NCI-H1436 treated with DMSO at 0.1 percent for 48 hours (cell line): ENCODE measurements around the gene TMEM132E.
"Not testable (repeated sequence)": the region's sequence is repeated elsewhere in the genome, so short reads cannot be mapped to it uniquely, and the experiment has no call there.

Experiments
- DNase-seq: peaks from one replicate; lab custom pipeline; 2025; lab: John Stamatoyannopoulos, UW

TMEM132E gene, protein sequence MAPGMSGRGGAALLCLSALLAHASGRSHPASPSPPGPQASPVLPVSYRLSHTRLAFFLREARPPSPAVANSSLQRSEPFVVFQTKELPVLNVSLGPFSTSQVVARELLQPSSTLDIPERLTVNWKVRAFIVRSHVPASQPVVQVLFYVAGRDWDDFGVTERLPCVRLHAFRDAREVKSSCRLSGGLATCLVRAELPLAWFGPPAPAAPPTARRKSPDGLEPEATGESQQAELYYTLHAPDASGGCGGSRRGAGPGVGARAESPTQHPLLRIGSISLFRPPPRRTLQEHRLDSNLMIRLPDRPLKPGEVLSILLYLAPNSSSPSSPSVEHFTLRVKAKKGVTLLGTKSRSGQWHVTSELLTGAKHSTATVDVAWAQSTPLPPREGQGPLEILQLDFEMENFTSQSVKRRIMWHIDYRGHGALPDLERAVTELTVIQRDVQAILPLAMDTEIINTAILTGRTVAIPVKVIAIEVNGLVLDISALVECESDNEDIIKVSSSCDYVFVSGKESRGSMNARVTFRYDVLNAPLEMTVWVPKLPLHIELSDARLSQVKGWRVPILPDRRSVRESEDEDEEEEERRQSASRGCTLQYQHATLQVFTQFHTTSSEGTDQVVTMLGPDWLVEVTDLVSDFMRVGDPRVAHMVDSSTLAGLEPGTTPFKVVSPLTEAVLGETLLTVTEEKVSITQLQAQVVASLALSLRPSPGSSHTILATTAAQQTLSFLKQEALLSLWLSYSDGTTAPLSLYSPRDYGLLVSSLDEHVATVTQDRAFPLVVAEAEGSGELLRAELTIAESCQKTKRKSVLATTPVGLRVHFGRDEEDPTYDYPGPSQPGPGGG (N-terminal part only)

DNA sequence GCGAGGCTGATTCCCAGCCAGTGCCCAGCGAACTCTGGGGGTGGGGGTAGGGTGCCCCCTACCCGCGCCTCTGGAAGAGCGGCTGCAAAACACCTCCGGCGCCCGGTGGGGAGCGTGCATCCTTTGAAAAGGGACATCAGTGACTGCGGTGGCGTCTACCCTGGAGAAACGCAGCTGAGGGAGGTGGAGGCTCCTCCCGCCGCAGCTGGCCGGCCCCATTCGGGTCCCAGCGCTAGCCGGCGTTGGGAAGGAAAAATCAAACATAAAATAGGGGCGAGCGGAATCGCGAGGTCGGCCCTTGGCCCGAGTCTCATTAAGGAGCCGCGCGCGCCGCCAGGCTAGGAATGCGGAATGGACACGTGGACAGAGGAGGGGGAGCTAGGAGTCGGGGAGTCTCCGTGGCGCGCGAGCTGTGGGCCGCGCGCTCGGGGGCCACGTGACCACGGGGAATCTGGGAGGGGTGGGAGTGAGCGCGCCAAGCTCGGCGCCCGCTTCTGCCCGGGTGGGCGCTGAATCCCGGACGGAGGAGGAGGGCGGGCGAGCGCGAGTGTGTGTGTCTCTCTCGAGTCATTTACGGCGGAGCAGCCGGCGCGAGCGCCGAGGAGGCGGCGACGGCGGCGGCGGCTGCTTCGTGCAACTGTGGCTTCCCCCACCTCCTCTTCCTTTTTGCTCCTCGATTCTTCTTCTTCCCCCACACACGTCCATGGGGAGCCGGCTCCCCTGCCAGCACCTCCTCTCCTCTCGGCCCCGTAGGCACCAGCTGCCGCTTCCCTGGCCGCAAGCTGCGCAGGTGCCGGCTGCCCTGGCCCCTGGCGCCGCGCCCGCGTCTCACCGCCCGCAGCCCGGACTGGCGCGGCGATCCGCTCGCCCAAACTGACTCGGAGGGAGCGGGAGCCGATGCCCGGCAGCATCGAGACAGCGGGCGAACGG is at the start of gene TMEM132E:
TSS of gene TMEM132E (plus strand) at position 566 of the 930 bp plus-strand sequence. CDS start 1,495 bp downstream, outside the sequence.
- DNase-seq = no peak

DNA sequence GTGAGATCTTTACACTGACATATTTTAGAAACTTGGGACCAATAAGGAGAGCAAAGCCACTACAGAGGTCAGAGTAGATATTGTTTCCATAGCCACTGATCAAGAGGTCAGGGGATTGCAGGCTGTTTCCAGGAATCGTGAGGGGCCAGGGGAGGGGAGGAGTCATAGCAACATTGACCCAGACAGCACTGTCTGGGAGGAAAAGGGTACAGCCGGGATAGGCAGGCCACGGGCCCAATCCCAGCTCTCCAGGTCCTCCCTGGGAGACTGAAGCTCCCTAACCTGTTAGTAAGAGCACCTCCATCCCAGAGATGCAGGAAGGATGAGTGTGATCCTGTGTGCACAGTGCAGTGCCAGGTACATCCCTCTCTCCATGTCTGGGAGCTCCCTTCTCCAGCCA is 48.5 kb upstream of the TMEM132E start:
- no peak for DNase-seq

DNA sequence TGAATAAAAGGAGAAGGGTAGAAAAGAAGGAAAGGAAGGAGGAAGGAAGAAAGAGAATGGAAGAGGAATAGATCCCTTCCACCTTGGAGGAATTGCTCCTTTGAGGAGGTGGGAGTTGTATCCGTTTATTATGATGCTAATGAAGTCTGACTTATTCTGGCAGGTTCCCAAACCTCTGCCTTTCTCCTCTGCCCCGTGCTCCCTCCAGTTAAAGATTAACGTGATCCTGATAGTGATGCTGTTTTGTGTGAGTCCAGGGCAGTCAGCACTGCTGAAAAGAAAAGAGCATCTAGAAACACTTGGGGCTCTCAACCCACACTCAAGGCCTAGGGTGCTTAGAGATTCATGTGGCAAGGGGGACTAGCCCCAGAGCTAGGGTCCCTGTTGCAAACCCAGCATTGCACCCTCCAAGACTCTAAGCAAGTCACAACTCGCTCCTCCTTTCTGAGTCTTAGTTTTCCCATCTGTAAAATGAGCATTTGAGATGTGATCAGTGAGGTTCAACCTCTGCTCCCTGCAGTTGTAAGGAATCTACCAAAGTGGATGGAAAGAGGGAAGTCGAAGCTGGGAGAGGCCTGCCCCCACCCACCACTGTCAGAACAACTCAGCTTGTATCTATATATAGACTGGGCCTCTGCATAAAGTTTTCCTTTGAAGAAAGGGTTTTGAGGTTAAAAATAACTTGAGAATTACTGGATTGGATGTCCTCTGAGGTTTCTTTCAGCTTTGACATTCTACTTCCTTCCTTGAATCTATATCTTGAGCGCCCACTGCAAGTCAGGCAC is 46.9 kb upstream of the TMEM132E start:
- no peak for DNase-seq

DNA sequence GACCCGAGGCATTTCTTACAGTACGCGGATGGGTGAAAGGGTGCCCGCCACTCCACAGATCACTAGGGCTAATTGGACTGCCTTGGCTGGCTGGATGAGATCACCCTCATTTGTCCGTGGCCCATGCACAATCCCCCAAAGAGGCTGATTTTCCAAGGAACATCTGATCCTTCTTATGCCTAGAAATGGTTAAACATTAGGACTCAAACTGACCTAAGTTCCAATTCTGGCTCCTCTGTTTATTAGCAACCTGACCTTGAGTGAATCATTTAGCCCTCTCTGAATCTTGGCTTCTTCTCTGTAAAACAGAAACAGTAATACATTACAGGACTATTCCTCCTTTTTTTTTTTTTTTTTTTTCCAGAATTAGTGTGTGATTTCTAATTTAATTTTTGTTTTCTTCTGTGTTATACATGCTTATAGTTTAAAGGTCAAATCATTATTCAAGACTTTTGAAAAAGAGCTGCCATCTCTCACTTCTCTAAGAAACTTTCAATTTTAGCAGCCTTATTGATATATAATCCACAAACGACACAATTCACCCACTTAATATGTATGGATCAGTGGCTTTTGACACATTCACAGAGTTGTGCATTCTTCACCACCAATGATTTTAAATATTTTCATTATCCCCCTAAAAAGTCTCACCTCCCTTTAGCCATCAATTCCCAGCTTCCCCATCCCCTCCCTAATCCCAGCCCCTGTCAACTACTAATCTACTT is 45.4 kb upstream of the TMEM132E start:
- no peak for DNase-seq

DNA sequence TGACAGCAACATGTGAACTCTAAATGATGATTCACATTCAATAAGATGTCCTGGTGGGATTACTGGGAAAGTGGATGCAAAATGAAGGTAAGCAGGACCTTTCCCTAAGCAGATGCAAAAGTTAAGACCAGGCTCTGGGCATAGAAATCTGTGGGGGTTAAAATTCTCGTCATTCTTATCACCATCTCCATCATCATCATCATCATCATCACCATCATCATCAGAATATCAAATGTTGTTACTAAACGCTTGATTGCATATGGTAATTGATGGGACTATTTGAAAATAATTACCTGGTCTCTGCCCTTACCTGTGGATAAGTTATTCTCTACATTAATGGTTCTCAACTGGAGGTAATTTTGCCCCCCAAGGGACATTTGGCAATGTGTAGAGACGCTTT is 41.9 kb upstream of the TMEM132E start:
- DNase-seq = no peak

DNA sequence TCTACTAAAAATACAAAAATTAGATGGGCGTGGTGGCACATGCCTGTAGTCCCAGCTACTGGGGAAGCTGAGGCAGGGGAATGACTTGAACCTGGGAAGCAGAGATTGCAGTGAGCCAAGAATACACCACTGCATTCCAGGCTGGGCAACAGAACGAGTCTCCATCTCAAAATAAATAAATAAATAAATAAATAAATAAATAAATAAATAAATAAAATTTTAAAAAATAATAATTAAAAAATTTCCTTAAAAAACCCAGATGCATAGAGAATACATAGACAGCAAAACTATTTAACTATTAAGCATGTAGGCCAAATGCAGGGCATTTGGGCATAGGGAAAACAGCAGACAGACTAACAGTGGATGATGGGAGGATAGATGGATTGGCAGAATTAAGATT is 40.8 kb upstream of the TMEM132E start:
- not testable (repeated sequence) for DNase-seq

DNA sequence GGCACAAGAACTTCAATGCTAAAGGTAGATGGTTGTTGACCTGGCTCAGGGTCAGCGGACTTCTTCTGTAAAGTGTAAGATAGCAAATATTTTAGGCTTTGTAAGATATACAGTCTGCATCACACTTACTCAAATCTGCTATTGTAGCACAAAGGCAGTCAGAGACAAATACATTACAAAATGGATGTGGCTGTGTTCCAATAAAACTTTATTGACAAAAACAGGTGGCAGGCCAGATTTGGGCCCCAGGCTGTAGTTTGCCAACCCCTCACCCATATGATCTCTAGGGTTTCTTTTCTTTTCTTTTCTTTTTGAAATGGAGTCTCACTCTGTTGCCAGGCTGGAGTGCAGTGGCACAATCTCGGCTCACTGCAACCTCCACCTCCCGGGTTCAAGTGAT is 39.5 kb upstream of the TMEM132E start:
- DNase-seq = no peak

DNA sequence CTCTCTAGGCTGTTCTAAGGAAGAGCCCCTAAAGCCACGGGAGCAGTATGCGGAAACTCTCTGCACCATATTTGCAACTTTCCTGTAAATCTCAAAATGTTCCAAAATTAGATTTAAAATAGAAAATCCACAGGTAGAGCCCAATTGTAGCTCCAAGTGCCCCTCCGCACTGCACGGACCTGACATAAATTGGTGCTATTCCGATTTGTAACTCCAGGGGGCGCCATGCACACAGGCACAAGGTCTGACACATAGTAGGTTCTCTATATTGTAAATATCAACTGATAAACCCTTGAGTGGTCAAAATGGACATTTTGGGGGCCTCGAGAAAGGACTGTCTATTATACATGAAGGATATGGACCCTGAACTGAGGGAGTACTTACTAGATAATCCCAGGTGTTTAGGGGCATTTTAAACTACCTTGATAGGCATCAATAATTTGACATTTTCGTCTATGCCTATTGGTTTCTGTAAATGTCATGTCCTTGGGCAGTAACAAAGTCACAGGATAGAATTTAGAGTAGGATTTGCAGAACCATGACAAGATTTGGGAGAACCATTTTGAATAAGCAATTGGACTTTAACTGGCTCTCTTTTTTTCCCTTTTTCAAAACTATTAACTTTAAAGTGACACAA is 36.6 kb upstream of the TMEM132E start:
- DNase-seq = no peak

DNA sequence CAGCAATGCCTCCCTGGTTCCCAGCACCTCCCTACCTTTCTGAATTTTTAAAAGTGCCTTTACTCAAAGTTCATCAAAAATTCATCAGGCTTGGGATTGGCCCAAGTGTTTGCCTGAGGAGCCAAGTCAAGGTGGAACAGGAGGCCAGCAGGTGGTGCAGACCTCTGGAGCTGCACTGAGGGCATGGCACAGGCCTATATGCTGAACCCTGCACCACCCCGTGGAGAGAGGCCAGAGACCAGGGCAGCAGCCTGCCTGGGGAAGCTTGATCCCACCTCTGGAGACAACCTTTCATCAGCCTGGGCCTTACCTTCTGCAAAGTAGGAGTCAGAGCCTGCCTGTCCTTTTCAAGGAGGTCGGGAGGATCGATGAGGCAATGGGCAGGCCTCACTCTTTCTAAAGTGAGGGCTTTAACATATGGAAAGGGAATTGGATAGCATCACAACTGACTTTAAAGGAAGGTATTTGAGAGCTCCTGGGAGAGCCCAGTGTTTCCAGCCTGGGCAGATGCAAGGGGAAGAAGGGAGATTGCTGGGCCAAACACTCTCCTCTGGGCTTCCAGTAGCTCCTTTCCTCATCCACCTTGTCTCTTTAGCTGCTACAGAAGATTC is 31.8 kb upstream of the TMEM132E start:
- no peak for DNase-seq

DNA sequence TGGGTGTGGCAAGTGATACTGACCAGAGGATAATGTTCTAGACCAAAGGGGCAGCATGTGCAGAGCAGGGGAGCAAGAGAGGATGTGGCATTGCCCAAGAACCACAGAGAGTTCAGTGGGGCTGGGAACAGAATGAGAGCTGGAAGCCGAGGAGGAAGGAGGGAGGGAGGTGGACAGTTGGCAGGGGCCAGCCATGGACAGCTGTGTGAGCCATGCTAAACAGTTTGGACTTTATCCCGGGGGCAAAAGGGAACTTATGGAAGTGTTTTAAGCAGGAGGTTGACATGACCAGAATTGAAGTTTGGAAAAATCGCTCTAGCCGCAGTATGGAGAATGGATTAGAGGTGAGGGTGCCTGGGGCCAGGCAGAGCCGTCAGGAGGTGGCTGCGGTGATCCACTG is 29.4 kb upstream of the TMEM132E start:
- DNase-seq = no peak

DNA sequence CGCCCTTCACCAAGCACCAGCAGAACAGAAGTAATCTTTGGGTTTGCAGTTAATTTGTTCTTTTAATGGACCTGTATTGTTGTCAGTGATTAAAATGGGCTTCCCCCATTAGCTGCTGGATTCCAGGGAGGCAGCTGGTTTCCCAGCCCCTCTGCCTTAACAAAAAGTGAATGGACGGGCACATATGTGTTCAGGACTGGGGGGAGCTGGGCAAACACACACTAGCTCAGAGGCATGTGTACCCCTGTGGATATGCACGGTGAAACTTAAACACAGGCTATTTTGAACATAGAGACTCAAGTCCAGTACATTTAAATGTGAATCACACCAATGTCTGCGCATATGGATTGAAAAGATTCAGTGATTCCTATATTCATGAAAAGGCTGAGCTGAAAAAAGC is 25.5 kb upstream of the TMEM132E start:
- DNase-seq = no peak

DNA sequence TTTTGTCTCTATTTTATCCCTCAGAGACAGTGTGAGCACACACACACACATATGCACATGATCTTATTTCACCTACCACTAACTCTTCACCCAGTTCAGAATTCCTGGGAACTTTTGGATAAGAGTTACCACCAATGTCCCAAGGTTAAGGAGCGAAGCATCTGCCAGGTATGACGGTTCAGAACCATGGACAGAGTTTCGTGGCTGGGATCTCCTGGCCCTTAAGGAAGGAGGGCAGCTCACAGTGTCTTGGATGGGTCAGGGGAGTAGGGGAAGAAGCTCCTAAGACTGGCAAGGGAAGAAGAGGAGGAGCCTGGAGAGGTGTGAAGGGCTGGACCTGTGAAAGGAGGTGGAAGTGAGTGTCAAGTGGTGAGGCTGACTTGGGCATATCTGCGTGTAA is 23.0 kb upstream of the TMEM132E start:
- no peak for DNase-seq

DNA sequence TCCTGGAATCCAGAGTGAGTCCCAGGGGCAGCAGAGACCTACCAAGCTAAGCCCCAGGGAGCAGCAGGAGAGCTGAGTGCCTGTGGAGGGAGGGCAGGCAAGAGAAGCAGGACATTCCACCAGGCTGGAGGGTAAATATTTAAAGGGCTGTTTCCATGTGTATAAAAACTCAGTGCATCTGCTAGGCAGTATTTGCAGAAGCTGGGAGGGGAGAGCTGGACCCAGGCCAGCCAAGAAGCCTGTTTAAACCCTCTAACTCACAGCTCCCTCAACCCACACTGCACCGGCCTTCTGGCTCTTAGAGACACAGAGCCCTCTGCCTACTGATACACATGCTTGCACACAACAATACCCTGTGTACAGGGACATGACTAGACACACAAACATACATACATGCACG is 22.5 kb upstream of the TMEM132E start:
- DNase-seq = no peak

DNA sequence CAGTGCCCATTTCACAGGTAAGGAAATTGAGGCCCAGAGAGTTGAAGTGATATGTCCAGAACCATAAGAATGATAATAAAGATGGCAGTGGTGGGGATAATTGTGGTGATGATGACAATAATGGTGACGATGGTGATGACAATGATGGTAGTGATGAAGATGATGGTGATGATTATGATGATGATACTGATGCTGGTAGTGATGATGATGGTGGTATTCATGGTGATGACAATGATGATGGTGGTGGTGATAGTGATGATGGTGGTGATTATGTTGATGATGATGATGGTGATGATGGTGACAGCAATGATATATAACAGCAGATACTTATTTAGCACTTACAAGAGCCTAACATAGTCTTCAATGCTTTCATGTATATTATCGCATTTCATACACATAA is 18.1 kb upstream of the TMEM132E start:
- DNase-seq = no peak

DNA sequence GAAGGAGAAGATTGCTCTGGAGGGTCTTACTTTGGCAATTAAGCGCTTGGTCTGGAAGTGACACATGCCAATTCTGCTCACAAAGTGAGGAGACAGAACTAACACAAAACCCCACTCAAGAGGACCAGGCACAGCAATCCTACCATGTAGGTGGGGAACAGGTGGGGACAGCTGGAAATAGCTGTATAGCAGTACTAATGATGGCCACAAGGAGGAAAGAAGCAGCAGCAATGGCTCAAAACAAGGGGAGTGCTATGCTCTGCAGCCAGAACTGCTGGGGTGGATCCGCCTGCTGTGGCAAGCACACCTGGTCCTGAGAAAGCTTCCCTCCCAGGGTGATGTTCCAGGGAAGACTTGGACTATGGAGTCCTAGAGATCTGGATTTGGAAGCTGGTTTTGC is 17.0 kb upstream of the TMEM132E start:
- DNase-seq = no peak

DNA sequence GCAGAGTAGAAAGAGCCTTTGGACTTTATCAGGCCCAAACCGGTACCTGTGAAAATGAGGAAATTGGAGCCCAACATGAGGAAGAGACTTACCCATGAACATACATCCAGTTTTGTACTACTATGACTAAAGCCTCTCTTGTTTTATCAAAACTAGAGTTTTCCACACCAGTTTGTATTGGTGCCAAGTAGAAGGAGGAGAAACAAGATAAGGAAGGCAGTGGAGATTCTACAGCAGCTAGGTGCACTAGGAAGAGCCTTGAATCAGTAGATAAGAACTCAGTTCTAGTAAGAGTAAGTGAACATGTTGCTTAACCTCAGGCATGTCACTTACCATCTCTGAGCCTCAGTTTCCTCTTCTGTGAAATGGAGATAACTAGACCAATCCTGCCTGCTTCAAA is 13.7 kb upstream of the TMEM132E start:
- no peak for DNase-seq

DNA sequence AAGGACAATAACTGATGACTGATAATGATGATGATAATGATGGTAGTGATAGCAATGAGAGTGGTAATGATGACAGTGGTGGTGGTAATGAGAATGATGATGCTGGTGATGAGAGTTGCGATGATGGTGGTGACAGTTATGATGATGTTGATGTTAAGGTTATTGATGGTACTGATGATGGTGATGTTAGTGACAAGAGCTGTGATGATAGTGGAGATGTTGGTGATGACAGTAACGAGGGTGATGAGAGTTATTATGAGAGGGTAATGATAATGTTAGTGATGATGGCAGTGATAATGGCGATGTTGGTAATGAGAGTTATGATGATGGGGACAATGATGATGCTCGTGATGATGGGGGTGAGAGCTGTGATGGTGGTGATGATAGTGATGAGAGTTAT is 13.2 kb upstream of the TMEM132E start:
- DNase-seq = no peak

DNA sequence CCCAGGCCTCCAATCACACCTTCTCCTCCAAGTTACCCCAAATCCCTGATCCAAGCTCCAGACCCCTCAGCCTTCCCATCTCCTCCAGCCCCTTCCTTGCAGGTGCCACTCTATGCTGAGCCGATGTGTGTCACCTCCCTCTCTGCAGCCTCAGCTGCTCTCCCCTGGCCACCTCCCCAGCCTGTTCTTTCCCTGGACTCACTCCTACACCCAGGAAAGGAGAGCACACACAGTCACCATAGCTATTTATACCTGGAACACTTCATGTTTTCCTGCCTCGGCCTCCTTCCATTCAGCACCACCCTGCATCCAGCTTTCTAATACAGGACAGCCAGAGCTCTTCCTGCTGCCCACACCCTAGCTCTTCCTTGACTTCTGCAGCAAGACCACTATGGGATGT is 12.5 kb upstream of the TMEM132E start:
- DNase-seq = no peak

DNA sequence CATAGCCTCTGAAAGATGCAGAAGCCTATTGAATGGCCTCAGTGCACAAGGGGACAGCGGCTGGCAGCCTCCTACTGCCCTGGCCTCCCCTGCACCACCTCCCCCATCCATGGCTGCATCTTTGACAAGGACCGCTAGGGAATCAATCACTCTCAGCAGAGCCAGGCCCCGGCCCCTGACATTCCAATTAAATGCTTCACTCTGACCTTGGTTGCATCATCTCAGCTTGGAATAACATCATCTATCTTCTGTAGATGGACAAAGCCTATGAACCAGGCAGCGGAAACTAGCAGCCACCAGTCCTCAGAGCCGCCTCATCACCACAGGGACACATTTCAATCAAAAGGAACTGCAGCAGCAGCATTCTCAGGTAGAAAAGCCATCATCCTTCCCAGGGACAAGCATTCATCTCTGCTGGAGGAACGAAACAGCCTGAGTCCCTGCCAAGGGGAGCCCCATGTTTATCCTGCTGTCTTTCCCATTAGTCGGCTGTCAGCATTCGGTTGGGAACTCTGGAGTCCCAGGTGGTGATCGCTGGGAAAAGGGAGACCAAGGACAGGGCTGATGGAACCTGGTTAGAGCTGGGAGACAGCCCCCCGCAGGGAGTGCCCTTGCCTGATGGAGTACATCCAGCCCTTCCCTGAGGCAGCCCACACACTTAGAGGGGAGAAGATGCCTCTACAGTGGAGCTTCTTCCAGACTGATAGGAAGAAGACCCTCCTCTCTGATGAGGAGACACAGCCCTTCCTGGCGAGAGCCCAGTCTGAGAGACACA is 11.5 kb upstream of the TMEM132E start:
- no peak for DNase-seq
